Fibroblast of lung (primary cell): ENCODE measurements around the gene NDST3.

Experiments
- EZH2 ChIP-seq: IDR thresholded peaks from 2 replicates; pipeline ENCODE4 v1.5.1; 2012; ENCODE audit warnings: low read length, control low read depth, mild to moderate bottlenecking; ENCODE audit errors: missing control alignments
- TF ChIP-seq, protein P1 (sequence below), 2 donors: IDR thresholded peaks in 1 of 2; conservative IDR thresholded peaks in 1 of 2; 1 replicate in 1 of 2; 2 replicates in 1 of 2; pipeline ENCODE4 v1.5.1; 2011 to 2012; ENCODE audit warnings: low read length in 2 of 2, control low read depth in 1 of 2, inconsistent platforms in 1 of 2, low read depth in 1 of 2, mild to moderate bottlenecking in 1 of 2

DNA sequence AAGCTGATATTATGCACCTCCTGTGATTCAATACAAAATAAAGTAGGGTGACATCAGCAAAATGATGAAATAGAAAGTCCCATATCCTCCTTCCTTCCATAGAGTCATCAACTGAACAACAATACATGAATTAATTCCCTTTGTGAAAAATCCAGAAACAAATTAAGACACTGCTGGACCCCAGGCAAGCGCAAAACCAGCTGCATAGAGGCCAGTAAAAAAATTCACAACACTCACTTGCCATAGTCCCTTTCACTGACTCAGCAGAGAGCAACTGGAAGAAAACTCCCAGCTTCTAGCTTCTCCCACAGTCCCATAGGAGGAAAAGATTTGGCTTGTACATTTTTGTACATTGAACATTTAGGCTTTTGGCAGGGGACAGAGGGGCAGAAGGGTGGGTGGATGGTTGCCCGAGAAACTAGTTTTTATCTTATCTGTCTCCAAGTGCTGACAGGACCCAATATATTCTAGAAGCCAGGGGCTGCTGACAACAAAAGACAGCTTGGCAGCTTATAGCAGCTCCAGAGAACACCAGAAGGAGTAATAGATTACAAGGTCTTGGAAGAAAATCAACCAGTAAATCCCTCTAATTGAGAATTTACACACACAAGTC lies 124.6 kb downstream of the NDST3 start:
- TF ChIP-seq, protein P1, sequence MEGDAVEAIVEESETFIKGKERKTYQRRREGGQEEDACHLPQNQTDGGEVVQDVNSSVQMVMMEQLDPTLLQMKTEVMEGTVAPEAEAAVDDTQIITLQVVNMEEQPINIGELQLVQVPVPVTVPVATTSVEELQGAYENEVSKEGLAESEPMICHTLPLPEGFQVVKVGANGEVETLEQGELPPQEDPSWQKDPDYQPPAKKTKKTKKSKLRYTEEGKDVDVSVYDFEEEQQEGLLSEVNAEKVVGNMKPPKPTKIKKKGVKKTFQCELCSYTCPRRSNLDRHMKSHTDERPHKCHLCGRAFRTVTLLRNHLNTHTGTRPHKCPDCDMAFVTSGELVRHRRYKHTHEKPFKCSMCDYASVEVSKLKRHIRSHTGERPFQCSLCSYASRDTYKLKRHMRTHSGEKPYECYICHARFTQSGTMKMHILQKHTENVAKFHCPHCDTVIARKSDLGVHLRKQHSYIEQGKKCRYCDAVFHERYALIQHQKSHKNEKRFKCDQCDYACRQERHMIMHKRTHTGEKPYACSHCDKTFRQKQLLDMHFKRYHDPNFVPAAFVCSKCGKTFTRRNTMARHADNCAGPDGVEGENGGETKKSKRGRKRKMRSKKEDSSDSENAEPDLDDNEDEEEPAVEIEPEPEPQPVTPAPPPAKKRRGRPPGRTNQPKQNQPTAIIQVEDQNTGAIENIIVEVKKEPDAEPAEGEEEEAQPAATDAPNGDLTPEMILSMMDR (conservative IDR thresholded peaks at IDR 0.05 in 1 of 2, IDR thresholded peaks at IDR 0.05 in 1 of 2; ENCODE audit: low read depth in 1 of 2, low read length in 2 of 2): no peak
- TF ChIP-seq EZH2: no peak
